ENCODE data around the gene AUTS2. TPM values are rescaled to one million over a fixed set of nuclear protein-coding genes. Genes with fewer than 3 reads are reported as not detected.

AUTS2 gene
- total RNA-seq, 2 experiments from 2014 or later, result 4.0 to 4.7 TPM

DNA sequence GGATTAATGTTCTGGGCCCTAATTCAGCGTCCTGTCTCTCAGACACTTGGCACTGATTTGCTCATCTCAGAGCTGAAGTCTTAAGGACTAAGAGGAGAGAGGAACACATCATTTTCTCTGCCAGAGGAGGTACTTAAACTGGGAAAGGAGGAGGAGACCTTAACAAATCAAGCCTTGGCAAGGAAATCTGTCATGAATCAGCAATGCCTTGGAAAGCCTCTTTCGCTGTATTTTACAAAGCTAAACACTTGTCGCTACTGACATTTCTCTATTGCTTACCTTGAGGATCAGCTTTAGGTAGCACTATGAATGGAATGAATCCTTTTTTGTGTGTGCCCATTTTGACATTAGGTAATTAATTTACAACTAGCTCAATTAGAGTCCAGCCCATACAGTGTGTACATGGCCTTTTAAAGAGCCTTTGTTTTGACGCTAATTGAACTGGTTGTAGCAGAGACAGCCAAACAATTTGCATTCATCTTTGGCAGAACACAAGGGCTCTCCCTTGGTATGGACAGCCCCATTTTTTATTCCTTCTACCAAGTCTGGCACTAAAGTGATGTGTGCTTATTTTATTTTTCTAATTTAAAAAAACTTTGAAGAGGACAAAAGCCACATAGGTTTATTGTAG is 37.4 kb downstream of the AUTS2 start:
- Mint-ChIP-seq H3K27me3 (no peaks in the 10 kb centered on the region), H3K4me1 (ENCODE audit: low read depth) (no peaks in the 10 kb centered on the region), H3K36me3 (no peaks in the 10 kb centered on the region), H3K4me3 (no peak overlapping the region), H3K9me3 (no peaks in the 10 kb centered on the region), H3K27ac (no peak overlapping the region)
- no peak for DNase-seq
- CTCF ChIA-PET, result no interaction called here
- intact Hi-C loops (cut with micrococcal nuclease), result no loop called here
- POLR2A ChIA-PET, result no interaction called here

- Mint-ChIP-seq H3K4me3 (no peak overlapping the region), H3K27me3 (no peaks in the 10 kb centered on the region), H3K9me3 (no peaks in the 10 kb centered on the region), H3K27ac (no peak overlapping the region), H3K4me1 (ENCODE audit: low read depth) (no peaks in the 10 kb centered on the region), H3K36me3 (no peaks in the 10 kb centered on the region)
- POLR2A ChIA-PET, result no interaction called here
- intact Hi-C loops (cut with micrococcal nuclease), result no loop called here
- CTCF ChIA-PET, result no interaction called here
- DNase-seq, result no peak
These were observed 40.4 kb downstream of the AUTS2 start for GRCh38 chr7:69638674-69639073.

DNA sequence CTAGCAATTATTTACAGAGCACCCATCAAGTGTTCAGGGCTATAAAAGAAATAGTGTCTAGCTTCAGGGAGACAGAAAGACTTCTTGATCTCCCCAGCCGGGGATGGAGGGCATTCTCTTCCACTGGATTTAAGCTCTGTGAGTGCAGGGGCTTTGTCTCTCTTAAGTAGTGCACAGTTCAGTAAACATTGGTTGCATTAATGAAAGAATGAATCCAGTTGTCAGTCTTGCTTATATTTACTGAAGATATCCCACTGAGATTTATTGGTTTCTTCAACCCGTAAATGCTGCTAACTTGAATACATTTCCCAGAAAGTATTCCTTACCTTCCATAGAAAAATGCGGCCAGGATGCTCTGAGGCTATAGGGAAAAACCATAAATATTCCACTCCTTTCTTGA is 41.9 kb downstream of the AUTS2 start:
- no peaks in the 10 kb centered on the region for H3K9me3 Mint-ChIP-seq
- H3K36me3 Mint-ChIP-seq, result no peaks in the 10 kb centered on the region
- ChIA-PET POLR2A (no interaction called here), CTCF (no interaction called here)
- no peaks in the 10 kb centered on the region for H3K27me3 Mint-ChIP-seq
- H3K4me3 Mint-ChIP-seq, result no peak overlapping the region
- no peak overlapping the region for H3K27ac Mint-ChIP-seq
- H3K4me1 Mint-ChIP-seq (ENCODE audit: low read depth), result no peaks in the 10 kb centered on the region
- no peak for DNase-seq
- intact Hi-C loops (cut with micrococcal nuclease), result no loop called here

DNA sequence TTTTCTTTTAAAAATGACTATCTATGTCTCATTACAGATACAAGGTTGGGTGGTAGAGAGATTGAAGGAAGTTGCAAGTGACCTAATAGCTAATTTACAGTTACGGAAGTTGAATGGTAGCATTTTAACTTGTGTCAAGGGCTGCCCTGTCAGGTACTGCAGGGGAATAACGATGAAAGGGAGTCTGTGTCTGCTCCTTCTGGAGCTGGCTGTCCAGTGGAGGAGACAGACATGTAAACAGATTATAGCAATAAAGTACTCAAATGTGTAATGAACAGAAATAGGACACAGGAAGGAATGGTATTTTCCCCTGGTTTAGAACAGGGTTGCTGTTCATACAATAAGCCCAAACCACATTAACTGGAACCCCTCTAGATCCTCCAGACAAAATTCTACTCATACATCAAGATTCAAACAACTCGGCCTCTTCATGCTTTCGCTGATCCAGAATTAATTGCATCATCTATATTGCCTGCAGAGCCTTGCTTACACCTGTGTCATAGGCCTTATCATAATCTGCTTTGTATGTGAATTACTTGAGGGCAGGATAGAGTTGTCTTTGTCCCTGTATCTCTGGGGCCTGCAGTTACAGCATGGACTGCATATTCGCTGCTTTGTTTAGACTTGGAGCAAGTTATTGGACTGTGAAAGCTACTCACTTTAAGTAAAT is 42.8 kb downstream of the AUTS2 start:
- no peak for DNase-seq
- Mint-ChIP-seq H3K36me3 (no peaks in the 10 kb centered on the region), H3K27ac (no peak overlapping the region), H3K9me3 (no peaks in the 10 kb centered on the region), H3K4me3 (no peak overlapping the region), H3K27me3 (no peaks in the 10 kb centered on the region), H3K4me1 (ENCODE audit: low read depth) (no peaks in the 10 kb centered on the region)
- ChIA-PET POLR2A (no interaction called here), CTCF (no interaction called here)
- intact Hi-C loops (cut with micrococcal nuclease), result no loop called here

- no peak overlapping the region for H3K27ac Mint-ChIP-seq
- POLR2A ChIA-PET, result no interaction called here
- DNase-seq, result no peak
- no peaks in the 10 kb centered on the region for H3K9me3 Mint-ChIP-seq
- H3K4me1 Mint-ChIP-seq (ENCODE audit: low read depth), result no peaks in the 10 kb centered on the region
- intact Hi-C loops (cut with micrococcal nuclease), result no loop called here
- no peak overlapping the region for H3K4me3 Mint-ChIP-seq
- H3K27me3 Mint-ChIP-seq, result no peaks in the 10 kb centered on the region
- no peaks in the 10 kb centered on the region for H3K36me3 Mint-ChIP-seq
- CTCF ChIA-PET, result no interaction called here
These were observed 45.0 kb downstream of the AUTS2 start for GRCh38 chr7:69643265-69643664.

DNA sequence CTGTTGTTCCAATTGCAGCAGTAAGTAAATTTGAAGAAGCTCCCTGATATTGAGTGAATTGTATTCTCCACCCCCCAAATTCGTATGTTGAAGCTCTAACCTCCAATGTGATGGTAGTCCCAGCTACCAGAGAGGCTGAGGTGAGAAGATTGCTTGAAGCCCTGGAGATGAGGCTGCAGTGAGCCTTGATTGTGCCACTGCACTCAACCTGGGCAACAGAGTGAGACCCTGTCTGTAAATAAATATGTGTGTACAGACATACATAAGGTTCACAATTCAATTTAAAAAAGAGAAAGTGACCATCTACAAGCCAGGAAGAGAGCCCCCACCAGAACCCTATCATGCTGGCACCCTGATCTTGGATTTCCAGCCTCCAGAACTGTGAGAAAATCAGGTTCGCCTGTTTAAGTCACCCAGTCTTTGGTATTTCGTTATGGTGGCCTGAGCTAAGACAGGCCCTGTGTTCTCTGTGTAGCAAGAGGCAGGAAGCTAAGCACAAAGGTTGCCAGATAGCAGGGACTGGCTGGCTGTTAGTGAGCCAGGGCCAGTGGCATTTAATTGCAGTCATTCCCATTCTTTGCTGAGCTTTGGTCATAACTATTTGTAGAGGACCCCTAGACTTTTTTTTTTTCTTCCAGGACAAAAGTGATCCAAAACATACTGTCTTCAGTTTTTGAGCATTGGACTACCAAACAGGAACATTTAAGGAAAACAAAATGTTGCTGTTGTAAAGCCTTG is 45.6 kb downstream of the AUTS2 start:
- H3K27me3 Mint-ChIP-seq, result no peaks in the 10 kb centered on the region
- no peak overlapping the region for H3K4me3 Mint-ChIP-seq
- H3K4me1 Mint-ChIP-seq (ENCODE audit: low read depth), result no peaks in the 10 kb centered on the region
- no peaks in the 10 kb centered on the region for H3K36me3 Mint-ChIP-seq
- intact Hi-C loops (cut with micrococcal nuclease), result no loop called here
- H3K27ac Mint-ChIP-seq, result no peak overlapping the region
- no peaks in the 10 kb centered on the region for H3K9me3 Mint-ChIP-seq
- DNase-seq, result no peak
- CTCF ChIA-PET, result no interaction called here
- POLR2A ChIA-PET, result no interaction called here

GRCh38 chr7:69645683-69646082 is 47.4 kb downstream of the AUTS2 start:
- no peaks in the 10 kb centered on the region for H3K27me3 Mint-ChIP-seq
- H3K9me3 Mint-ChIP-seq, result no peaks in the 10 kb centered on the region
- intact Hi-C loops (cut with micrococcal nuclease), result no loop called here
- no peak overlapping the region for H3K4me3 Mint-ChIP-seq
- H3K4me1 Mint-ChIP-seq (ENCODE audit: low read depth), result no peaks in the 10 kb centered on the region
- ChIA-PET POLR2A (no interaction called here), CTCF (no interaction called here)
- no peak overlapping the region for H3K27ac Mint-ChIP-seq
- DNase-seq, result no peak
- H3K36me3 Mint-ChIP-seq, result no peaks in the 10 kb centered on the region

DNA sequence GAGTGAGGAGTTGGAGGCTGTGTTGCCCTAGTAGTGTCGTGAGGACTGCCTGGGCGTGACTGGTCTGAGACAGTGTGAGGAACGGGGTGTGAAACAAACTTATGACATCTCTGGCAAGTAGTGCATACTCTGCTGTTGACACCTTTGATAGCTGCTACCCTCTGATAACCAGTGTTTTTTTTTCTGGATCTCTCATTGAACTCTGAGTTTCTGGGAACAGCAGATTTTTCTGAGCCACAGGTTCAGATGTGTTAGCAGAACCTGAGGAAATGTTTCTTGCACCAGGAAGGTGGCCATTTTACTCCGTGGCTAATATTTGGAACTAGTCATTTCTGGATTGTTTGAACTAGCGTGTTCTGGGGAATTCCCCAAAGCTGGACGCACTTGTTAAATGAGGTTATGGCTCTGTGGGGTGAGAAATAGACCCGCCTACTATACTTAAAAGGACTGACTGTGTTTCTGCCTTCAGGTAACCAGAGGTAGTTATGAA is 52.9 kb downstream of the AUTS2 start:
- Mint-ChIP-seq H3K9me3 (no peaks in the 10 kb centered on the region), H3K27me3 (no peaks in the 10 kb centered on the region), H3K36me3 (no peaks in the 10 kb centered on the region), H3K27ac (no peak overlapping the region), H3K4me1 (ENCODE audit: low read depth) (no peaks in the 10 kb centered on the region), H3K4me3 (no peak overlapping the region)
- intact Hi-C loops (cut with micrococcal nuclease), result no loop called here
- ChIA-PET CTCF (no interaction called here), POLR2A (no interaction called here)
- DNase-seq, result no peak

DNA sequence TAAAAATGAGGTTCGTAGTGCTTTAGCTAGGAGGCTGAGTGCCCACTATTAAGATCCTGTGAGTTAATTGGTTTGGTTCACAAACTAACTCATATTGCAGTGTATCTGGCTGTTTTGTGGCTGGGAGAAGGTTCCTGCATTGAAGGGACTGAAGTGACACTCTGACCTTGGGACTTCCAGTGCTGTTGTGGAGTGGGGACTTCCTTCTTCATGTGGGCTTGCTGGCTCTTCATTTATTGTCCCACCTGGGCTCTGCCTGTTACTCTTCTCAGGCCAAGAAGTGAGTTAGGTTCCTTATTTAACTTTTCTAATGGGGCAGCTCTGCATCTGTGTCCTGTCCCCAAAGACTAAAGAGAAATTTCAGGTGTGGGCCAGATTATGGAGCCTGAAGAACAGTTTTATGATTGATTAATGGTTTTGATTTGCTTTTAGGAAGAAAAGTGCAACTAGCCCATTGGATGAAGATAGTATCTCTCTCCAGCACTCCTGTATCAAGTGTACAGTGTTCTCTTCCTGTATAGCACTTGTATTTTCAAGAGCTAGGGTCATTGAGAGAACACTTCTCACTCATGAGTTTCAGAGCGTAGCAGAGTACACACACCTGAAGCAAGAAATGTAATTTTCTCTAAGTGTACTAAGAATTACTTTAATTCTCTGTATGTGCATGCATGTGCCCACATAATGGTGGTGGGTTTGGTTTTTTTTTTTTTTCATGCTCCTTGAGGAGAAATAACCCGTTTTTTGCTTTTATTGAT is 54.8 kb downstream of the AUTS2 start:
- H3K27me3 Mint-ChIP-seq, result no peaks in the 10 kb centered on the region
- H3K9me3 Mint-ChIP-seq, result no peaks in the 10 kb centered on the region
- H3K4me3 Mint-ChIP-seq, result no peak overlapping the region
- POLR2A ChIA-PET, result no interaction called here
- DNase-seq, result no peak
- intact Hi-C loops (cut with micrococcal nuclease), result no loop called here
- no peak overlapping the region for H3K27ac Mint-ChIP-seq
- CTCF ChIA-PET, result no interaction called here
- H3K36me3 Mint-ChIP-seq, result no peaks in the 10 kb centered on the region
- no peaks in the 10 kb centered on the region for H3K4me1 Mint-ChIP-seq (ENCODE audit: low read depth)

DNA sequence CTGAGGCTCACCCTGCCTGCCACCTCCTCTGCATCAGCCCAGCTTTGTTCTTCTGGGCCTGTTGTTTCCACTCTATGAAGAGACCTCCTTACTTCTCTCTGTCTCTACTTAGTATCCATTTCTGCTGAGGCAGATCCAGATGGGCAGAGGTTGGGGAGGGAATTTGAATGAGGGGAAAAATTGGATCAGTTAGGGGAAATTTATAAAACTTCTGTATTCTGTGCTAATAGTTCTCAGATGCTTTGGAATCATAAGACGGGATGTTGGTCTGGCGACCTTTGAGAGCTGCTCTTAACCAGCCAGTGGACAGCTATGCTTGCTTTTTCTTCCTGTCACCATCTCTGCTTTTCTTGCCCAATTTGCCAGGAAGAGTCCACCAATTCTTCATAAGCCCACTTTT is 55.5 kb downstream of the AUTS2 start:
- ChIA-PET POLR2A (no interaction called here), CTCF (no interaction called here)
- H3K27me3 Mint-ChIP-seq, result no peaks in the 10 kb centered on the region
- DNase-seq, result no peak
- H3K36me3 Mint-ChIP-seq, result no peaks in the 10 kb centered on the region
- H3K4me3 Mint-ChIP-seq, result no peak overlapping the region
- intact Hi-C loops (cut with micrococcal nuclease), result no loop called here
- no peak overlapping the region for H3K27ac Mint-ChIP-seq
- no peaks in the 10 kb centered on the region for H3K4me1 Mint-ChIP-seq (ENCODE audit: low read depth)
- H3K9me3 Mint-ChIP-seq, result no peaks in the 10 kb centered on the region

DNA sequence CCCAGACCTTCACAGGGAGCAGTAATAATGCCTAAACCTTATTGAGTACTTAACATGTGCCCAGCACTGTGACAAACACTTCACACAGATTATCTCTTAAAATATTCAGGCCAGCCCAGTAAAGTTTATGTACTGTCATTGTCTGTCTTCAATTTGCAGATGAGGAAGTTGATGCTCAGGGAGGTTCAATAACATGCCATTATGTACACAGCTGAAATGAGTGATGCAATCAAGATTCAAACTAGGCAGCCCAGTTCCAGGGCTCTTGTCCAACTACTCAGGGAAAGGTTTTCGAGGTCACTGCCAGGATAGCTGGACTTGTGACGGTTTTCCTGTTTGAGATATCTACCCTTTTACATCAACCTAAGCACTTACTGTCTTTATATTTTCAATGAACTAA is 56.1 kb downstream of the AUTS2 start:
- CTCF ChIA-PET, result no interaction called here
- no peak overlapping the region for H3K27ac Mint-ChIP-seq
- no peaks in the 10 kb centered on the region for H3K9me3 Mint-ChIP-seq
- H3K4me1 Mint-ChIP-seq (ENCODE audit: low read depth), result no peaks in the 10 kb centered on the region
- intact Hi-C loops (cut with micrococcal nuclease), result no loop called here
- no peak overlapping the region for H3K4me3 Mint-ChIP-seq
- POLR2A ChIA-PET, result no interaction called here
- no peaks in the 10 kb centered on the region for H3K36me3 Mint-ChIP-seq
- H3K27me3 Mint-ChIP-seq, result no peaks in the 10 kb centered on the region
- DNase-seq, result no peak

DNA sequence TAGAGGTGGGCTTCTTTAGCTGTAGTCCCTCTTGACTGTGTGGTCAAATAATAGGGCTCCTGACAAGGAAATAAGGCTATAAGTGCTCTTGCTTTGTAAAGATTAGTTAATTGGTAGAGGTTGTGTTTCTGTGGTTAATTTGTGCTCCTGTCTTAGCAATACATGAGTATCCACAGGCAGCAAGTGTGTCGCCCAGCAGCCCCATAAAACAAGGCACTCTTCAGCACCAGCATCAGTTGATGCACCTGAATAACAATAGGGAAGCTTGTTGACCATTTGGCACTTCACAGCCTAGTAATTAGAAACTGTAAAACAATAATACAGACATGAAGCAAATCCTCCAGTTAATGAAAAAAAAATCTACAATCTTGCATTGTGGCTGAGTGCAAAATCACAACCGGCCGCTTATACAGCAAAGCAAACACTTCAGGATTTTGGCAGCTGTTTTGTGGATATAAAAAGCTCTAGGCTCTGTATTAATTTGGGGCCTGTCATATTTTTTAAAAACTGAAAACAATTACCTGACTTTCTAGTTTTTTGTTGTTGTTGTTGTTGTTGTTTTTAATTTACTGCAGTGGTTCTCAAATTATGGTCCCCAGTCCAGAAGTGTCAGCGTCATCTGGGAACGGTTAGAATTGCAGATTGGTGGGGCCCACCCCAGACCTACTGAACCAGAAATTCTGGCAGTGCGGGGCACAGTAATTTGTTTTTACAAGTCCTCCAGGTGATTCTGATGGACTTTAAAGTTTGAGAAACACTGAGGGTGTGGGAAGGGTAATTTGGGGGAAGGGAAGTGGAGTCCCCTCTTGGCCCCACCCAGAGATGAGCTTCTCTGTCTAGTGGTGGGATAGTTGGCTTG is 56.8 kb downstream of the AUTS2 start:
- ChIA-PET POLR2A (no interaction called here), CTCF (no interaction called here)
- H3K36me3 Mint-ChIP-seq, result no peaks in the 10 kb centered on the region
- DNase-seq, result no peak
- intact Hi-C loops (cut with micrococcal nuclease), result no loop called here
- no peaks in the 10 kb centered on the region for H3K4me1 Mint-ChIP-seq (ENCODE audit: low read depth)
- no peaks in the 10 kb centered on the region for H3K27me3 Mint-ChIP-seq
- H3K9me3 Mint-ChIP-seq, result no peaks in the 10 kb centered on the region
- no peak overlapping the region for H3K27ac Mint-ChIP-seq
- no peak overlapping the region for H3K4me3 Mint-ChIP-seq
